Astrocyte (in vitro differentiated cells and primary cell): ENCODE measurements around the gene SLC9A7. TPM values are rescaled to one million over a fixed set of nuclear protein-coding genes. Genes with fewer than 3 reads are reported as not detected.

Experiments
- DNase-seq: peaks from one replicate; pipeline ENCODE4 v3.0.0-alpha.2; 2010; ENCODE audit warnings: low read depth
- FAIRE-seq: peaks from 2 replicates; lab custom pipeline; 2011; peaks lifted over from hg19 to GRCh38; lab: Jason Lieb, UNC
- H2AFZ ChIP-seq: 2 replicates; pipeline ENCODE4 v1.6.0; 2012; ENCODE audit warnings: low read depth, low read length, inconsistent platforms
- H3K27ac ChIP-seq: 2 replicates; pipeline ENCODE4 v1.5.1; 2011; ENCODE audit warnings: low read depth, low read length, inconsistent platforms
- H3K27me3 ChIP-seq: 2 replicates; pipeline ENCODE4 v1.6.0; 2011; ENCODE audit warnings: low read length, inconsistent platforms; ENCODE audit not compliant: insufficient read depth
- H3K36me3 ChIP-seq: 2 replicates; pipeline ENCODE4 v1.5.1; 2011; ENCODE audit warnings: low read length, inconsistent platforms; ENCODE audit not compliant: insufficient read depth
- H3K4me1 ChIP-seq: 2 replicates; pipeline ENCODE4 v1.5.1; 2011; ENCODE audit warnings: low read length, inconsistent platforms; ENCODE audit not compliant: insufficient read depth
- H3K4me2 ChIP-seq: 2 replicates; pipeline ENCODE4 v1.6.0; 2012; ENCODE audit warnings: low read length, inconsistent platforms
- H3K4me3 ChIP-seq: 2 replicates; pipeline ENCODE4 v1.5.1; 2011; ENCODE audit warnings: low read depth, mild to moderate bottlenecking, low read length, inconsistent platforms; ENCODE audit not compliant: insufficient read depth
- H3K79me2 ChIP-seq: 2 replicates; pipeline ENCODE4 v1.6.0; 2012; ENCODE audit warnings: mild to moderate bottlenecking, low read length, inconsistent platforms; ENCODE audit not compliant: insufficient read depth
- H3K9ac ChIP-seq: 2 replicates; pipeline ENCODE4 v1.6.0; 2012; ENCODE audit warnings: mild to moderate bottlenecking, low read length, inconsistent platforms
- H3K9me3 ChIP-seq: 2 replicates; pipeline ENCODE4 v1.5.1; 2012; ENCODE audit warnings: low read depth, mild to moderate bottlenecking, low read length, inconsistent platforms; ENCODE audit not compliant: insufficient read depth
- H4K20me1 ChIP-seq: 2 replicates; pipeline ENCODE4 v1.6.0; 2012; ENCODE audit warnings: low read length, inconsistent platforms; ENCODE audit not compliant: insufficient read depth
- H3K27ac Mint-ChIP-seq: one replicate; pipeline ENCODE4 v1.8.0; 2021; ENCODE audit warnings: mild to moderate bottlenecking, mixed read lengths; ENCODE audit not compliant: unreplicated experiment
- H3K27me3 Mint-ChIP-seq: one replicate; pipeline ENCODE4 v1.8.0; 2021; ENCODE audit warnings: low read depth, mixed read lengths; ENCODE audit not compliant: unreplicated experiment
- H3K36me3 Mint-ChIP-seq: one replicate; pipeline ENCODE4 v1.8.0; 2021; ENCODE audit warnings: low read depth, mixed read lengths; ENCODE audit not compliant: unreplicated experiment
- H3K4me1 Mint-ChIP-seq: one replicate; pipeline ENCODE4 v1.8.0; 2021; ENCODE audit warnings: low read depth, mixed read lengths; ENCODE audit not compliant: unreplicated experiment
- H3K4me3 Mint-ChIP-seq: one replicate; pipeline ENCODE4 v1.8.0; 2021; ENCODE audit warnings: mild to moderate bottlenecking, moderate library complexity, mixed read lengths; ENCODE audit not compliant: unreplicated experiment
- H3K9me3 Mint-ChIP-seq: one replicate; pipeline ENCODE4 v1.8.0; 2021; ENCODE audit warnings: mild to moderate bottlenecking, mixed read lengths; ENCODE audit not compliant: unreplicated experiment
- EZH2 ChIP-seq: IDR thresholded peaks from 2 replicates; pipeline ENCODE4 v1.6.1; 2012; ENCODE audit warnings: mild to moderate bottlenecking, low read length, inconsistent platforms; ENCODE audit not compliant: insufficient read depth
- total RNA-seq: library from RNA; stranded (reverse); gene quantifications from 2 replicates; pipeline ENCODE4 v1.2.1, GENCODE V29; 2021
- TF ChIP-seq, protein P1 (sequence below): IDR thresholded peaks from 2 replicates; pipeline ENCODE4 v1.5.1; 2011; ENCODE audit warnings: low read depth, mild to moderate bottlenecking, inconsistent platforms, low read length, moderate library complexity; ENCODE audit not compliant: insufficient read depth

SLC9A7 gene
- total RNA-seq, 1 donor from 2014 or later, result 21.0 TPM

DNA sequence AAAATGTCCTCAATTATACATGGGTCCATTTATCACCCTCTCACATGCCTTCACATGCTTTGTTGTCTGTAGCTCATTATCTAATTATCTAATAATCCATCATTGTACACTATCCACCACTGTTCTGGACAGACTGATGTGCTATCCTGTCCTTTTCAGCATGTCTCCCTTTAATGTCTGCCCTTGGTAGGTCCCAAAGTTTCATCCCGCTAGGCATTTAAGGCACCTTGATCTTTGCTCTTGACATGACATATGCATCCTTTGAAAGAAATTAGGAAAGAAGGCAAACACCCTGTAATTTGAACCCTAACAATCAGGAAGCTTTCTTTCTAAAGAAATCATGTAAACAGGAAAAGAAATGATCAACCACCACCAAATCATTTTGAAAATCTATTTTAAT is 179.7 kb downstream of the SLC9A7 start:
- no peaks in the 10 kb centered on the region for H3K27me3 Mint-ChIP-seq
- no peak for TF ChIP-seq EZH2
- TF ChIP-seq, protein P1, sequence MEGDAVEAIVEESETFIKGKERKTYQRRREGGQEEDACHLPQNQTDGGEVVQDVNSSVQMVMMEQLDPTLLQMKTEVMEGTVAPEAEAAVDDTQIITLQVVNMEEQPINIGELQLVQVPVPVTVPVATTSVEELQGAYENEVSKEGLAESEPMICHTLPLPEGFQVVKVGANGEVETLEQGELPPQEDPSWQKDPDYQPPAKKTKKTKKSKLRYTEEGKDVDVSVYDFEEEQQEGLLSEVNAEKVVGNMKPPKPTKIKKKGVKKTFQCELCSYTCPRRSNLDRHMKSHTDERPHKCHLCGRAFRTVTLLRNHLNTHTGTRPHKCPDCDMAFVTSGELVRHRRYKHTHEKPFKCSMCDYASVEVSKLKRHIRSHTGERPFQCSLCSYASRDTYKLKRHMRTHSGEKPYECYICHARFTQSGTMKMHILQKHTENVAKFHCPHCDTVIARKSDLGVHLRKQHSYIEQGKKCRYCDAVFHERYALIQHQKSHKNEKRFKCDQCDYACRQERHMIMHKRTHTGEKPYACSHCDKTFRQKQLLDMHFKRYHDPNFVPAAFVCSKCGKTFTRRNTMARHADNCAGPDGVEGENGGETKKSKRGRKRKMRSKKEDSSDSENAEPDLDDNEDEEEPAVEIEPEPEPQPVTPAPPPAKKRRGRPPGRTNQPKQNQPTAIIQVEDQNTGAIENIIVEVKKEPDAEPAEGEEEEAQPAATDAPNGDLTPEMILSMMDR, result no peak
- Histone ChIP-seq H4K20me1 (peaks cover 6% of the 10 kb centered on the region), H3K9me3 (no peaks in the 10 kb centered on the region), H3K9ac (no peak overlapping the region), H2AFZ (no peak overlapping the region), H3K27ac (no peak overlapping the region), H3K4me2 (no peak overlapping the region), H3K4me3 (no peak overlapping the region), H3K27me3 (no peaks in the 10 kb centered on the region), H3K36me3 (no peaks in the 10 kb centered on the region), H3K4me1 (peaks cover 37% of the 10 kb centered on the region), H3K79me2 (peaks cover 9% of the 10 kb centered on the region)
- no peaks in the 10 kb centered on the region for H3K36me3 Mint-ChIP-seq
- H3K9me3 Mint-ChIP-seq, result no peaks in the 10 kb centered on the region
- no peak overlapping the region for H3K27ac Mint-ChIP-seq
- no peak for FAIRE-seq
- H3K4me1 Mint-ChIP-seq, result peaks cover 27% of the 10 kb centered on the region
- no peak for DNase-seq
- H3K4me3 Mint-ChIP-seq, result no peak overlapping the region

DNA sequence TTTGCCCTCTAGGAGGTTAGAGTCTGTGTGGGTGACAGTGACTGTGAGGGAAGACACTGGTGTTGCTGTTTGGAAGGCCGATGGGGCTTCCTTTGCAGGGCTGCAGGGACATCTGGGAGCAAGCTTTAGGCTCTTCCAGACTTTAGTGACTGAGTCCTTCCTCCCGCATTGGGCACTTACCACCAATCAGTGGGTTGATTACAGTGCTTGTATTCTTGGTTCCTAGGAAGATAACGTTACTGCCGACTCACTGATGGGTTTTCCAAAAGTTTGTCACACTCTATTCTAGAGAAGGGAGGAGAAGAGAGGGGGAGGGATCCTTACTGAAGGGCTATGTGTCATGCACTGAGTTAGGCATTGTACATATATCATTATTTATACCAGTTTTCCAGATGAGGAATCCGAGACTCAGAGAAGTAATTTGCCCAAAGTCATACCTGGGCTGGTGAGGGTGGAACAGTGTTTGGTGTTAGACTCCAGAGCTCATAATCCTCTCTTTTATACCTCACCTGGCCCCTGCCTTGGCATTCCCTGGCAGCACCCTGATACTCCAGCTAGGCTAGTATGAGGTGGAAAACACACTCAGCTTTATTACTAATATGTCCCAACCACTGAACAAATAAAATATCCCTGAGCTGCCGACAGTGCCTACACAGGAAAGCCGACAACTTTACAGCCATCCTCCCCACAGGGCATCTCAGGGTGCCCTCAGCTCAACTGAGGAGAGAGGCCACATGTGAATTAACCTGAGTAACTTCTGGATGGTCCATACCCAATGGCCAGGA is 181.5 kb downstream of the SLC9A7 start:
- no peaks in the 10 kb centered on the region for H3K9me3 Mint-ChIP-seq
- Histone ChIP-seq H4K20me1 (peaks cover 6% of the 10 kb centered on the region), H3K27ac (peak overlapping the region; percentile 12), H3K79me2 (peaks cover 9% of the 10 kb centered on the region), H3K36me3 (no peaks in the 10 kb centered on the region), H3K4me2 (peak overlapping the region; percentile 92), H2AFZ (no peak overlapping the region), H3K9me3 (no peaks in the 10 kb centered on the region), H3K27me3 (no peaks in the 10 kb centered on the region), H3K4me1 (peaks cover 23% of the 10 kb centered on the region), H3K9ac (no peak overlapping the region), H3K4me3 (no peak overlapping the region)
- H3K27me3 Mint-ChIP-seq, result no peaks in the 10 kb centered on the region
- peaks cover 17% of the 10 kb centered on the region for H3K4me1 Mint-ChIP-seq
- H3K4me3 Mint-ChIP-seq, result peak overlapping the region; percentile 88
- H3K27ac Mint-ChIP-seq, result peak overlapping the region; percentile 18
- DNase-seq (peak; percentile 50), FAIRE-seq (no peak)
- no peak for TF ChIP-seq EZH2
- TF ChIP-seq, protein P1, result no peak
- H3K36me3 Mint-ChIP-seq, result no peaks in the 10 kb centered on the region

DNA sequence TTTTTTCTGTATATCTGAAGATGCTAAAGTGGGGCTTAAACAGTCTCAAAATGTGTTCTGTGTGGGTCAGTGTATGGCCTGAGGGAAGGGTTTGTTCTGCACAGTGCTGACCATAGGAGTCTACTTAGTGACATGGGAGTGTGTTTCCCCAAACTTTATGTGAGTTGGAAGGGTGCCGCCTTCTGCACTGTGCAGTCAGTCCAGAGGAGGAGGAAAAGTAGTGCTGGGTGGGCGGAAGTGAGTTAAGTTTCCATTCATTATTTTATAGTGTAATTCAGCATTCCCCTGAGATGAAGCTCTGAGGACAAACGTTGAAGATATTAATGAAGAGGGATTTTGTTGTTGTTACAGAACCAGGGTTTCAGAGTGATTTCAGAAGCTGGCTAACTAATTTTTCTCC is 182.5 kb downstream of the SLC9A7 start:
- Mint-ChIP-seq H3K36me3 (no peaks in the 10 kb centered on the region), H3K4me1 (peaks cover 12% of the 10 kb centered on the region), H3K9me3 (no peaks in the 10 kb centered on the region), H3K27ac (no peak overlapping the region), H3K4me3 (peak overlapping the region; percentile 88), H3K27me3 (no peaks in the 10 kb centered on the region)
- Histone ChIP-seq H4K20me1 (peaks cover 6% of the 10 kb centered on the region), H3K4me1 (peaks cover 18% of the 10 kb centered on the region), H3K4me3 (peak overlapping the region; percentile 62), H3K9me3 (no peaks in the 10 kb centered on the region), H3K4me2 (peak overlapping the region; percentile 92), H3K9ac (peak overlapping the region; percentile 76), H2AFZ (no peak overlapping the region), H3K36me3 (no peaks in the 10 kb centered on the region), H3K27me3 (no peaks in the 10 kb centered on the region), H3K79me2 (peaks cover 9% of the 10 kb centered on the region), H3K27ac (no peak overlapping the region)
- TF ChIP-seq, protein P1, result no peak
- TF ChIP-seq EZH2, result no peak
- DNase-seq, result no peak
- FAIRE-seq, result peak; percentile 87
